ENCODE measurements around the gene CCDC149. TPM values are rescaled to one million over a fixed set of nuclear protein-coding genes. Genes with fewer than 3 reads are reported as not detected.

The CCDC149 gene
- total and polyA plus RNA-seq, 2 of the 4 experiments (the other 2 are of a cell fraction) = 6.7 to 7.0 TPM

DNA sequence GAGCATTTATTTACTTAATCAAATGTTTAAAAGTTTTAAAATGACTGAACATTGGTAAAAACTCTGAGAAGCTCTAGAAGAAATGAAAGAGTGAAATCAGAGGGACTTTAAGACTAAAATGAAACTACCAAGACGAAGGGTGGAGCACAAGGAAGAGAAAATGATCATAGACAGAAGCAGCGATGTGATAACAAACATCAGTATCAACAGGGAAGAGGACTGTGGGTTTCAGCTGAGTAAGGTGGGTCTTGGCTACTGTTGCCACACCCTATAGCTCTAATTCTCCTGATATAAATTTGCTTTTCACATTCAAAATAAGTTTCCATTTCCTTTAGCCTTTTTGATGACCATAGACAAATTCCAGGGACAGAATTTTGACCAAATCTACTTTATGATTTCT lies 99.1 kb downstream of the CCDC149 start:
- CTCF ChIA-PET = interaction anchor here (0.6 to 1.2 kb wide), 2 partner anchors 10 to 229 kb away, joined by 3 to 4 read pairs; partner anchors contain the start of gene DHX15

More for the DNA sequence above, 99.1 kb downstream of the CCDC149 start:
- H3K4ac ChIP-seq (ENCODE audit: low read depth, low read length) = no peak overlapping the region
- in situ Hi-C loops (cut with MboI; ENCODE audit: low sequenced_read_pairs) = no loop called here
- no peak for ATAC-seq (ENCODE audit: low read depth)
- no peak overlapping the region for H2BK15ac ChIP-seq (ENCODE audit: low read depth, low read length)
- H4K8ac ChIP-seq (ENCODE audit: low read depth in 2 of 2, low read length in 2 of 2) = no peak overlapping the region
- peaks cover 4% of the 10 kb centered on the region; the same call in 1 of the 2 replicates for H3K36me3 ChIP-seq (ENCODE audit: control insufficient read depth, insufficient read depth, low read length)
- H3K4me1 ChIP-seq (ENCODE audit: control insufficient read depth, insufficient read depth, low read length) = peaks cover 10% of the 10 kb centered on the region
- H2BK20ac ChIP-seq (ENCODE audit: low read depth, low read length) = no peak overlapping the region
- no peak overlapping the region for H3K27ac ChIP-seq (ENCODE audit: insufficient read depth, low read length)
- no peak overlapping the region for H3K14ac ChIP-seq (replicated peaks; ENCODE audit: low read depth, low read length)
- H4K91ac ChIP-seq (ENCODE audit: insufficient read depth, low read depth, low read length) = no peak overlapping the region
- dilution Hi-C loops (cut with HindIII; ENCODE audit: low sequenced_read_pairs, unreplicated experiment) = no loop called here
- H3K79me1 ChIP-seq (ENCODE audit: low read depth in 1 of 2, low read length in 2 of 2) = peaks cover 0 to 5% of the 10 kb centered on the region in 2 experiments; a peak in 1 of 4 replicates
- DNase-seq = no peak
- no peak overlapping the region for H3K9ac ChIP-seq (ENCODE audit: low read depth, low read length)
- H3K23ac ChIP-seq (ENCODE audit: low read depth, low read length) = no peak overlapping the region
- no peak overlapping the region for H2AFZ ChIP-seq (replicated peaks; ENCODE audit: low read length, poor library complexity)
- no TSS peak for BruUV-seq (replicated peaks)
- H2AK9ac ChIP-seq (replicated peaks; ENCODE audit: low read depth, low read length, poor library complexity) = no peak overlapping the region
- H3K9me3 ChIP-seq (ENCODE audit: control insufficient read depth, insufficient read depth, low read length) = peaks cover 5% of the 10 kb centered on the region
- no peak overlapping the region for H3K4me2 ChIP-seq (ENCODE audit: low read depth, low read length)
- no peak overlapping the region for H3K56ac ChIP-seq (ENCODE audit: extremely low read depth, insufficient read depth, low read length)
- H2BK120ac ChIP-seq (ENCODE audit: low read depth, low read length) = no peak overlapping the region
- no peak overlapping the region for H2BK5ac ChIP-seq (ENCODE audit: low read depth, low read length, poor library complexity, severe bottlenecking)
- WGBS, 2 experiments (ENCODE audit: extremely low coverage in 2 of 2, insufficient read length in 1 of 2) = no CpG with 5 or more reads among the region's 2 CpGs
- H3K27me3 ChIP-seq (ENCODE audit: control insufficient read depth, insufficient read depth, low read length) = no peaks in the 10 kb centered on the region
- intact Hi-C loops (cut with micrococcal nuclease) = loop anchor here (5.0 kb wide), 1 partner anchor 39 kb away; no protein-coding TSS in a partner anchor
- POLR2A ChIA-PET (ENCODE audit: unreplicated experiment) = no interaction called here
- H3K4me3 ChIP-seq (ENCODE audit: insufficient read depth, low read depth, low read length) = no peak overlapping the region
- TF ChIP-seq, protein P1, sequence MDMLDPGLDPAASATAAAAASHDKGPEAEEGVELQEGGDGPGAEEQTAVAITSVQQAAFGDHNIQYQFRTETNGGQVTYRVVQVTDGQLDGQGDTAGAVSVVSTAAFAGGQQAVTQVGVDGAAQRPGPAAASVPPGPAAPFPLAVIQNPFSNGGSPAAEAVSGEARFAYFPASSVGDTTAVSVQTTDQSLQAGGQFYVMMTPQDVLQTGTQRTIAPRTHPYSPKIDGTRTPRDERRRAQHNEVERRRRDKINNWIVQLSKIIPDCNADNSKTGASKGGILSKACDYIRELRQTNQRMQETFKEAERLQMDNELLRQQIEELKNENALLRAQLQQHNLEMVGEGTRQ (IDR thresholded peaks at IDR 0.05; ENCODE audit: low read depth, low read length) = no peak
- peaks cover 8% of the 10 kb centered on the region for H3K9me1 ChIP-seq (ENCODE audit: insufficient read depth, low read length)
- no peak overlapping the region for H4K5ac ChIP-seq (ENCODE audit: low read depth, low read length)
- H2AK5ac ChIP-seq (ENCODE audit: low read depth, low read length) = no peak overlapping the region
- 0 out of 2 replicates have a peak, but pooled peaks cover 3% of the 10 kb centered on the region for H4K20me1 ChIP-seq (ENCODE audit: insufficient read depth, low read length)
- H3K18ac ChIP-seq (ENCODE audit: low read depth, low read length) = no peak overlapping the region

All from IMR-90 (cell line).